Astrocyte of the spinal cord (primary cell): ENCODE data around the gene VEZF1.

Experiments used
- DNase-seq: peaks from one replicate; pipeline ENCODE4 v3.0.0; 2011; ENCODE audit warnings: low read depth, low spot score
- H3K4me3 ChIP-seq: 2 replicates; pipeline ENCODE4 v1.5.1; 2011; ENCODE audit warnings: low read depth, mild to moderate bottlenecking, low read length, moderate library complexity
- in situ Hi-C: cut with HindIII; loops from 2 replicates; pipeline ENCODE4 v1.10.0; 2017; ENCODE audit warnings: low sequenced_read_pairs
- TF ChIP-seq, protein P1 (sequence below): IDR thresholded peaks from 2 replicates; pipeline ENCODE4 v1.5.1; 2012; ENCODE audit warnings: low read depth, mild to moderate bottlenecking, low read length, inconsistent platforms

The VEZF1 gene

DNA sequence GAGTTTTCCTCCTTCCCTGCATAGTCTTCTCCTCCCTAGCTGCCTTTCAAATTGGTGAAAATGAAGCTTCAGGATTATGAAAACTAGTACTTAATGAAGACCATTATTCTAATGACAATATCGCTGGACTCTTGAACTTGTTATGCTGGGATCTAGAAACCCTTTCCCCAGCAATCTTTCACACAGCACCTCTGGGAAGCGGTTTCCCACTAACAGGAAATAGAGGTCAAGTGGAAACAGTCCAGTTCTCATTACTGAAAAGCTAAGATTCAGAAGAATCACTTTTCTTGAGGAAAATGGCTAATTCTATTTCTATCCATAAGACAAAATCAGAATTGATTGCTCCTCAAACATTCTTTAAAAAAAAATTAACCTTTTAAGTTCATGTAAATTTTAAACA is 2.0 kb upstream of the VEZF1 start:
- no peak overlapping the region for H3K4me3 ChIP-seq
- in situ Hi-C loops: no loop called here
- TF ChIP-seq, protein P1, sequence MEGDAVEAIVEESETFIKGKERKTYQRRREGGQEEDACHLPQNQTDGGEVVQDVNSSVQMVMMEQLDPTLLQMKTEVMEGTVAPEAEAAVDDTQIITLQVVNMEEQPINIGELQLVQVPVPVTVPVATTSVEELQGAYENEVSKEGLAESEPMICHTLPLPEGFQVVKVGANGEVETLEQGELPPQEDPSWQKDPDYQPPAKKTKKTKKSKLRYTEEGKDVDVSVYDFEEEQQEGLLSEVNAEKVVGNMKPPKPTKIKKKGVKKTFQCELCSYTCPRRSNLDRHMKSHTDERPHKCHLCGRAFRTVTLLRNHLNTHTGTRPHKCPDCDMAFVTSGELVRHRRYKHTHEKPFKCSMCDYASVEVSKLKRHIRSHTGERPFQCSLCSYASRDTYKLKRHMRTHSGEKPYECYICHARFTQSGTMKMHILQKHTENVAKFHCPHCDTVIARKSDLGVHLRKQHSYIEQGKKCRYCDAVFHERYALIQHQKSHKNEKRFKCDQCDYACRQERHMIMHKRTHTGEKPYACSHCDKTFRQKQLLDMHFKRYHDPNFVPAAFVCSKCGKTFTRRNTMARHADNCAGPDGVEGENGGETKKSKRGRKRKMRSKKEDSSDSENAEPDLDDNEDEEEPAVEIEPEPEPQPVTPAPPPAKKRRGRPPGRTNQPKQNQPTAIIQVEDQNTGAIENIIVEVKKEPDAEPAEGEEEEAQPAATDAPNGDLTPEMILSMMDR: no peak
- no peak for DNase-seq

- TF ChIP-seq, protein P1: no peak
- DNase-seq: peak; percentile 74
- peak overlapping the region; percentile 84 for H3K4me3 ChIP-seq
- in situ Hi-C loops: no loop called here
Measured at GRCh38 chr17:57988301-57989250, 522 bp upstream of the VEZF1 start.

DNA sequence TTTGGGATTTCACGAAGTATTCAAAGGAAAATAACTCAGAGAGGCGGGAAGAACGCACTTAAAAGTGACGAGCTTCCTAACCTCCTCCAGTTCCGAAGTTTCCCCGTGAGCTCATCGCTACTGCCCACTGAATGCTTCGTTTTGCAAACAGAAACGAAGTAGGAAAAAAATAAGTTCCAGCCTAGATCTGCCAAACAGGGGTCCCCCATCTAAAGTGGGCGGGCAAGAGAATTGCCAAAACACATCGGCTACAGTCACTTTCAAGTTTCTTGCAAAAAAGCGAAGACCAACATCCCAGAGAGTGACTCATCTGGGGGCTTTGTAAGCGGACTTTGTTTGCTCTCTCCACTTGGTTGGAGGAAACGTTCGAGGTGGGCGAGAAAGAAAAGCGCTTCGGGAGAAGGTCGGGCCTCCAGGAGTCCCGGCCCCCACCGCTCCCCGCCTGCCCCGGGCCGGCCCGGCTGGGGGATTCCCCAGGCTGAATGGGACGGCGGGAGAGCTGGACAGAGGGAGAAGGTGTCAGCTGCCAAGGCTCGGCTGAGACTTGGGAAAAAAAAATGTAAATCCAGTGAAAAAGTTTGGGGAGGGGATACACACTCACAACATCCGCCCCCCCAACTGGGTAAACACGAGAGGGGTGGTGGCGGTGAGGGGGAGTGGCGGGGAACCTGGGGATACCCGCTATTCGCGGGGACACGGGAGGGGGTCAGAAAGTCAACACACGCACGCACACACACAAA is 1.0 kb downstream of the VEZF1 start:
- peak overlapping the region; percentile 84 for H3K4me3 ChIP-seq
- TF ChIP-seq, protein P1: no peak
- in situ Hi-C loops: no loop called here
- peak; percentile 86 for DNase-seq

GRCh38 chr17:57985675-57985974 is 2.4 kb downstream of the VEZF1 start:
- peak; percentile 39 for DNase-seq
- TF ChIP-seq, protein P1: no peak
- peak overlapping the region; percentile 26 for H3K4me3 ChIP-seq
- in situ Hi-C loops: no loop called here

DNA sequence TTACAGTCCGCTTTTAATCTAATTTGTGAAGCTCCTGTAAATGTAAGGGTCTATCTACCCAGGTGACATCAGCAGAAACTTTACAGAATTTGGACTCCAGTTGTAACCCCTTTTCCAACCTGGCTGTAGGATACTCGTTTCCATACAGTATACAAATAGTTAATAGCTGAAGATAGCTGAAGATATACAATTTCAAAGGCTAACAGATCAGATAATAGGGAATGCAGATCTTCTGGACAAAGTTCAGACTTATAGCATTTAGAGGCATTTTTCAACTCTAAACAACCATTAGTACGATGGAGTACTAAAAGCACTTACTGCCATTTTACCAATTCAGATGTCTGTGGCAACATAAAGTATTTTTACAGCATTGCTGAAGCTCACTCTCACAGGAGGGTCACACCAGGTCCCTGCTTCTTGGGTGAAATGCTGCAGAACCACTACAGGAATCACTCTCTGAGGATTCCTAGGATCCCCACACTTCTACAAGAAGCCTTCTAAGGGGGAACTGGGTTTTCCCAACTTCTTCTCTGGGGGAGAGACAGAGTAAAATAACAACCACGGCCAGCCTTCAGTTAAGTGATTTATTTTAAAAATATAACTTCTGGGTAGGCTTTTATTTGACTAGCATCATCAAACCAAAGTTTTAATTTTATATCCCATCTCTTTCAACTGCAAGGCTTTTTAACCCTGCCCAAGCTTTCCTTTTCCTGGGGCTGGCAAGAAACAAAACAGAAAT is 2.9 kb downstream of the VEZF1 start:
- DNase-seq: no peak
- TF ChIP-seq, protein P1: no peak
- in situ Hi-C loops: no loop called here
- peak overlapping the region; percentile 1 for H3K4me3 ChIP-seq

DNA sequence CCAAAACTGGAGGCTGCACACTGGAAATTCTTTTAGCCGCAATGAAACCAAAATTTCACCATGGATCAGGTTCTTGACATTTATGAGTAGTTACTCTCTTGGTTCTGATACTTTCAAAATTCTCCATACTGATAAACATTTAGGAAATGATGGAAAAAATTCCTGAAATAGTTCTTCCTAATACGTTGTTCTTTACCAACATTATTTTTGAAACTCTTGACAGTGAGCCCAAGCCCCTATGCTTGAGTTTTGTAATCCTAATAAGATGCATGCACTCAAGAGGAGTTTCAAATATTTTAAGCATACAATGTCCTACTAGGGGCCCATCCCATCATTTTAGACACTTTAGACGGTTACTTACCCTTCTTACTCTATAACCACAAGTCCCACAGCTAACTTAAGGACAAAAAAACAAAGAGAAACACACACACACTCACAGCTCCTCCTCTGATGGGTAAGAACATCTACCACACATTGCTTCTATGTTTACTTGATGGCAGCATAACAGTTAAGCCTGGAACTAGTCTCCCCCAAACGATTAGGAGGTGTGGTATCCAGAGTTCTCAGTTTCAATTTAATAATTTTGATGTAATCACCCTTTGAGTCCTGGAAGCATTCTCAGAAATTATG is 3.7 kb downstream of the VEZF1 start:
- no peak for DNase-seq
- no peak overlapping the region for H3K4me3 ChIP-seq
- in situ Hi-C loops: no loop called here
- TF ChIP-seq, protein P1: no peak
